H1 (cell line): ENCODE results near the gene PARP14. TPM values are rescaled to one million over a fixed set of nuclear protein-coding genes. Genes with fewer than 3 reads are reported as not detected.

Experiments
- CTCF ChIA-PET: fragments of 300-600 bp; sonication (Branson Sonifier 250); formaldehyde crosslinking; loops from one replicate; lab custom pipeline; 2021; ENCODE audit not compliant: partially characterized antibody; lab: Charles Lee
- POLR2A ChIA-PET: fragments of 300-600 bp; sonication (Branson Sonifier 250); formaldehyde crosslinking; loops from one replicate; lab custom pipeline; 2021; ENCODE audit warnings: inconsistent platforms; ENCODE audit not compliant: partially characterized antibody; lab: Charles Lee
- DNase-seq, 2 experiments: peaks; one replicate each; pipeline versions ENCODE4 v3.0.0 to v3.0.0-alpha.2; 2010 to 2022; ENCODE audit warnings: low spot score in 2 of 2, low read depth in 1 of 2, mixed read lengths in 1 of 2
- FAIRE-seq: peaks from 2 replicates; lab custom pipeline; 2011; peaks lifted over from hg19 to GRCh38; lab: Jason Lieb, UNC
- H2AFZ ChIP-seq: 2 replicates; pipeline ENCODE4 v1.8.1; 2012; ENCODE audit warnings: low read length, inconsistent platforms
- H2AK5ac ChIP-seq: 2 replicates; pipeline ENCODE4 v1.6.1; 2013; ENCODE audit warnings: low read depth, low read length
- H2BK120ac ChIP-seq: replicated peaks from 2 replicates; pipeline ENCODE3; 2013; ENCODE audit warnings: low read depth, low read length, inconsistent platforms
- H2BK12ac ChIP-seq: 2 replicates; pipeline ENCODE4 v1.6.1; 2013; ENCODE audit warnings: low read depth, low read length
- H2BK15ac ChIP-seq: 2 replicates; pipeline ENCODE4 v1.6.1; 2013; ENCODE audit warnings: low read length
- H2BK20ac ChIP-seq: 2 replicates; pipeline ENCODE4 v1.6.1; 2013; ENCODE audit warnings: low read length
- H2BK5ac ChIP-seq: 2 replicates; pipeline ENCODE4 v1.6.1; 2013; ENCODE audit warnings: low read depth, low read length
- H3K14ac ChIP-seq: 2 replicates; pipeline ENCODE4 v1.6.1; 2013; ENCODE audit warnings: inconsistent platforms; ENCODE audit not compliant: insufficient read length
- H3K18ac ChIP-seq: 2 replicates; pipeline ENCODE4 v1.6.1; 2013; ENCODE audit warnings: low read length; ENCODE audit errors: extremely low read depth
- H3K23ac ChIP-seq: 2 replicates; pipeline ENCODE4 v1.6.1; 2013; ENCODE audit warnings: inconsistent platforms; ENCODE audit not compliant: insufficient read length
- H3K23me2 ChIP-seq: 2 replicates; pipeline ENCODE4 v1.6.1; 2013; ENCODE audit warnings: low read depth, low read length
- H3K27ac ChIP-seq: 2 replicates; pipeline ENCODE4 v1.6.1; 2011; ENCODE audit warnings: low read depth, low read length, inconsistent platforms
- H3K27me3 ChIP-seq, 4 experiments: replicated peaks in 1 of 4; 1 replicate in 1 of 4; 2 replicates in 3 of 4; pipeline versions ENCODE4 v1.6.1 to v1.8.1; 2011 to 2013; ENCODE audit warnings: low read length in 3 of 4, mild to moderate bottlenecking in 3 of 4, inconsistent platforms in 2 of 4, mixed read lengths in 2 of 4, moderate library complexity in 1 of 4; ENCODE audit not compliant: control insufficient read depth in 3 of 4, insufficient read depth in 3 of 4; ENCODE audit errors: extremely low read depth in 1 of 4
- H3K36me3 ChIP-seq, 4 experiments: 2 replicates each; pipeline versions ENCODE4 v1.6.1 to v1.8.1; 2011 to 2013; ENCODE audit warnings: mild to moderate bottlenecking in 4 of 4, low read length in 3 of 4, moderate library complexity in 2 of 4, control low read depth in 1 of 4, inconsistent platforms in 1 of 4; ENCODE audit not compliant: insufficient read depth in 4 of 4, control insufficient read depth in 2 of 4
- H3K4ac ChIP-seq: replicated peaks from 2 replicates; pipeline ENCODE3; 2013; ENCODE audit warnings: low read length, low read depth, mixed read lengths, inconsistent platforms; ENCODE audit not compliant: insufficient read length
- H3K4me1 ChIP-seq, 4 experiments: replicated peaks in 1 of 4; 1 replicate in 1 of 4; 2 replicates in 3 of 4; pipeline versions ENCODE4 v1.6.1 to v1.8.1; 2011 to 2013; ENCODE audit warnings: low read length in 3 of 4, inconsistent platforms in 2 of 4, mixed read lengths in 1 of 4; ENCODE audit not compliant: insufficient read depth in 4 of 4, control insufficient read depth in 3 of 4
- H3K4me2 ChIP-seq, 2 experiments: 2 replicates each; pipeline versions ENCODE4 v1.6.1 to v1.8.1; 2011 to 2013; ENCODE audit warnings: low read depth in 2 of 2, low read length in 2 of 2, control low read depth in 1 of 2, inconsistent platforms in 1 of 2, mild to moderate bottlenecking in 1 of 2; ENCODE audit not compliant: insufficient read depth in 1 of 2
- H3K4me3 ChIP-seq, 4 experiments: fragments of 200-600, 300-600 bp in 1 of 4; sonication (generic), shearing (Covaris generic), sonication (Bioruptor Twin) in 1 of 4; 2 replicates each; pipeline versions ENCODE4 v1.5.1 to v1.8.1; 2011 to 2016; ENCODE audit warnings: low read length in 4 of 4, low read depth in 3 of 4, control low read depth in 2 of 4, inconsistent platforms in 2 of 4, mild to moderate bottlenecking in 2 of 4, mixed read lengths in 1 of 4, moderate library complexity in 1 of 4; ENCODE audit not compliant: insufficient read depth in 2 of 4; ENCODE audit errors: extremely low read depth in 1 of 4
- H3K56ac ChIP-seq: replicated peaks from 2 replicates; pipeline ENCODE3; 2013; ENCODE audit warnings: low read depth, mild to moderate bottlenecking, mixed read lengths, low read length, inconsistent platforms; ENCODE audit not compliant: insufficient read length
- H3K79me1 ChIP-seq: 2 replicates; pipeline ENCODE4 v1.6.1; 2013; ENCODE audit warnings: low read depth, low read length, control low read depth
- H3K79me2 ChIP-seq, 2 experiments: 2 replicates each; pipeline versions ENCODE4 v1.6.1 to v1.8.1; 2012 to 2013; ENCODE audit warnings: low read length in 2 of 2, mild to moderate bottlenecking in 2 of 2, inconsistent platforms in 1 of 2; ENCODE audit not compliant: insufficient read depth in 2 of 2, control insufficient read depth in 1 of 2
- H3K9ac ChIP-seq, 4 experiments: replicated peaks in 1 of 4; 1 replicate in 1 of 4; 2 replicates in 3 of 4; pipeline versions ENCODE4 v1.6.1 to v1.8.1; 2011 to 2013; ENCODE audit warnings: low read depth in 3 of 4, low read length in 3 of 4, control low read depth in 2 of 4, mild to moderate bottlenecking in 2 of 4, moderate library complexity in 2 of 4, inconsistent platforms in 1 of 4; ENCODE audit errors: extremely low read depth in 1 of 4
- H3K9me3 ChIP-seq, 2 experiments: 2 replicates each; pipeline versions ENCODE4 v1.6.1 to v1.8.1; 2012 to 2013; ENCODE audit warnings: mild to moderate bottlenecking in 2 of 2, moderate library complexity in 2 of 2, control low read depth in 1 of 2, inconsistent platforms in 1 of 2, low read depth in 1 of 2, low read length in 1 of 2, mixed read lengths in 1 of 2; ENCODE audit not compliant: insufficient read depth in 2 of 2
- H4K20me1 ChIP-seq, 2 experiments: replicated peaks in 1 of 2; 2 replicates each; pipeline versions ENCODE3 to v1.8.1; 2011 to 2013; ENCODE audit warnings: inconsistent platforms in 2 of 2, low read length in 2 of 2, mild to moderate bottlenecking in 1 of 2; ENCODE audit not compliant: insufficient read depth in 2 of 2, control insufficient read depth in 1 of 2
- H4K5ac ChIP-seq: 2 replicates; pipeline ENCODE4 v1.6.1; 2013; ENCODE audit warnings: low read length, low read depth, mixed read lengths, inconsistent platforms; ENCODE audit not compliant: insufficient read length
- H4K8ac ChIP-seq: 2 replicates; pipeline ENCODE4 v1.8.0; 2013; ENCODE audit warnings: mild to moderate bottlenecking, moderate library complexity, low read length, inconsistent platforms; ENCODE audit not compliant: insufficient read depth; ENCODE audit errors: extremely low read depth
- H4K91ac ChIP-seq: replicated peaks from 2 replicates; pipeline ENCODE3; 2013; ENCODE audit warnings: low read length, mixed read lengths, inconsistent platforms; ENCODE audit not compliant: insufficient read length
- FOSL1 ChIP-seq: IDR thresholded peaks from 2 replicates; pipeline ENCODE4 v1.6.1; 2011; ENCODE audit warnings: mild to moderate bottlenecking, low read depth, low read length, moderate library complexity; ENCODE audit not compliant: insufficient read depth
- WGBS, 2 experiments: shearing (Covaris generic) in 1 of 2; methylation state at CpG; one replicate each; pipeline versions ENCODE4 v1.1.6 to v1.1.7; 2013 to 2015; ENCODE audit warnings: low lambda C conversion rate in 2 of 2, mixed read lengths in 2 of 2, inconsistent platforms in 1 of 2, low coverage in 1 of 2, missing lambda C conversion rate in 1 of 2; ENCODE audit not compliant: insufficient replicate concordance in 2 of 2, insufficient coverage in 1 of 2, insufficient read length in 1 of 2; ENCODE audit errors: extremely low coverage in 1 of 2, missing lambda C conversion rate in 1 of 2; 5-methylcytosine and 5-hydroxymethylcytosine counted together
- polyA plus RNA-seq, 7 experiments: library from polyadenylated mRNA; depleted of rRNA in 3 of 7; stranded (reverse) in 5 of 7; unstranded in 2 of 7; fragments of >200 nt in 5 of 7; fragments of 200-250 nt in 2 of 7; gene quantifications; 1 replicate in 5 of 7; 2 replicates in 1 of 7; 4 replicates in 1 of 7; pipeline versions ENCODE4 v1.2.1 to v1.2.3, GENCODE V29; 2011 to 2013; ENCODE audit warnings: missing spikeins in 2 of 7, mixed read lengths in 2 of 7
- total RNA-seq: library from RNA; stranded (reverse); fragmentation: NEBNext Ultra II Directional; extraction: Animal tissue kit (Norgen Biotek cat#: 25700); gene quantifications from 2 replicates; pipeline ENCODE4 v1.2.1, GENCODE V29; 2021

PARP14 gene
- total and polyA plus RNA-seq, 2 of the 8 experiments (the other 6 are each of a cell fraction or from before 2014, with no cell fraction given), result 12.6 to 17.6 TPM

- Histone ChIP-seq H3K9me3 (no peaks in the 10 kb centered on the region), H3K4ac (no peak overlapping the region), H4K5ac (no peak overlapping the region), H2BK5ac (no peak overlapping the region), H2AFZ (no peak overlapping the region), H3K27me3 (no peaks in the 10 kb centered on the region), H2BK15ac (no peak overlapping the region), H3K79me2 (no peaks in the 10 kb centered on the region), H3K79me1 (no peaks in the 10 kb centered on the region), H4K20me1 (peaks cover 0 to 2% of the 10 kb centered on the region in 2 experiments), H3K18ac (no peak overlapping the region), H3K4me1 (no peaks in the 10 kb centered on the region), H3K4me3 (no peak overlapping the region), H3K36me3 (peaks cover 0 to 2% (median 0%) of the 10 kb centered on the region in 4 experiments; a peak in 1 of 8 replicates), H4K91ac (no peak overlapping the region), H3K56ac (no peak overlapping the region), H2BK12ac (no peak overlapping the region), H3K14ac (no peak overlapping the region), H2AK5ac (no peak overlapping the region), H3K4me2 (no peak overlapping the region), H3K23ac (no peak overlapping the region), H2BK20ac (no peak overlapping the region), H2BK120ac (no peak overlapping the region), H4K8ac (no peak overlapping the region), H3K9ac (no peak overlapping the region), H3K27ac (no peak overlapping the region), H3K23me2 (no peaks in the 10 kb centered on the region)
- TF ChIP-seq FOSL1, result no peak
- DNase-seq, result no peak
- 94% methylated on average over 1 of the region's 1 CpG; no CpG with 5 or more reads in 1 of the 2 experiments for WGBS, 2 experiments
- ChIA-PET POLR2A (no interaction called here), CTCF (interaction anchor here (0.8 to 1.4 kb wide), 2 partner anchors 12 to 1159 kb away, joined by 3 read pairs; partner anchors contain the start of gene POLQ)
- FAIRE-seq, result no peak
Observed at GRCh38 chr3:122705379-122705778, 24.7 kb downstream of the PARP14 start.
